ENCODE data around the gene MYH11. TPM values are rescaled to one million over a fixed set of nuclear protein-coding genes. Genes with fewer than 3 reads are reported as not detected.

The MYH11 gene
- total and polyA plus RNA-seq, 2 experiments from 2014 or later: 1.6 to 5.9 TPM

GRCh38 chr16:15749371-15749770, 107.5 kb downstream of the MYH11 start:
- Histone ChIP-seq H3K79me2 (replicated peaks; ENCODE audit: insufficient read depth) (no peaks in the 10 kb centered on the region), H2AFZ (no peak overlapping the region), H3K36me3 (ENCODE audit: insufficient read depth) (no peaks in the 10 kb centered on the region), H3K4me2 (no peak overlapping the region), H3K27me3 (ENCODE audit: insufficient read depth) (no peaks in the 10 kb centered on the region), H3K27ac (ENCODE audit: low read depth) (no peak overlapping the region), H3F3A (replicated peaks; ENCODE audit: low read depth) (no peaks in the 10 kb centered on the region), H3K4me3 (no peak overlapping the region), H3K4me1 (ENCODE audit: insufficient read depth) (no peaks in the 10 kb centered on the region), H4K20me1 (replicated peaks; ENCODE audit: insufficient read depth) (no peaks in the 10 kb centered on the region), H3K9me2 (ENCODE audit: insufficient read depth) (no peaks in the 10 kb centered on the region)
- DNase-seq (ENCODE audit: low spot score) (no peak), ATAC-seq (no peak)
- Mint-ChIP-seq H3K27me3 (ENCODE audit: insufficient read depth, low read depth, poor library complexity) (peaks cover 8% of the 10 kb centered on the region), H3K36me3 (ENCODE audit: low read depth) (no peaks in the 10 kb centered on the region), H3K4me1 (no peaks in the 10 kb centered on the region), H3K9me3 (no peaks in the 10 kb centered on the region; the same call in 2 of the 3 replicates), H3K27ac (no peak overlapping the region), H3K4me3 (no peak overlapping the region)
- TF ChIP-seq, protein P1, sequence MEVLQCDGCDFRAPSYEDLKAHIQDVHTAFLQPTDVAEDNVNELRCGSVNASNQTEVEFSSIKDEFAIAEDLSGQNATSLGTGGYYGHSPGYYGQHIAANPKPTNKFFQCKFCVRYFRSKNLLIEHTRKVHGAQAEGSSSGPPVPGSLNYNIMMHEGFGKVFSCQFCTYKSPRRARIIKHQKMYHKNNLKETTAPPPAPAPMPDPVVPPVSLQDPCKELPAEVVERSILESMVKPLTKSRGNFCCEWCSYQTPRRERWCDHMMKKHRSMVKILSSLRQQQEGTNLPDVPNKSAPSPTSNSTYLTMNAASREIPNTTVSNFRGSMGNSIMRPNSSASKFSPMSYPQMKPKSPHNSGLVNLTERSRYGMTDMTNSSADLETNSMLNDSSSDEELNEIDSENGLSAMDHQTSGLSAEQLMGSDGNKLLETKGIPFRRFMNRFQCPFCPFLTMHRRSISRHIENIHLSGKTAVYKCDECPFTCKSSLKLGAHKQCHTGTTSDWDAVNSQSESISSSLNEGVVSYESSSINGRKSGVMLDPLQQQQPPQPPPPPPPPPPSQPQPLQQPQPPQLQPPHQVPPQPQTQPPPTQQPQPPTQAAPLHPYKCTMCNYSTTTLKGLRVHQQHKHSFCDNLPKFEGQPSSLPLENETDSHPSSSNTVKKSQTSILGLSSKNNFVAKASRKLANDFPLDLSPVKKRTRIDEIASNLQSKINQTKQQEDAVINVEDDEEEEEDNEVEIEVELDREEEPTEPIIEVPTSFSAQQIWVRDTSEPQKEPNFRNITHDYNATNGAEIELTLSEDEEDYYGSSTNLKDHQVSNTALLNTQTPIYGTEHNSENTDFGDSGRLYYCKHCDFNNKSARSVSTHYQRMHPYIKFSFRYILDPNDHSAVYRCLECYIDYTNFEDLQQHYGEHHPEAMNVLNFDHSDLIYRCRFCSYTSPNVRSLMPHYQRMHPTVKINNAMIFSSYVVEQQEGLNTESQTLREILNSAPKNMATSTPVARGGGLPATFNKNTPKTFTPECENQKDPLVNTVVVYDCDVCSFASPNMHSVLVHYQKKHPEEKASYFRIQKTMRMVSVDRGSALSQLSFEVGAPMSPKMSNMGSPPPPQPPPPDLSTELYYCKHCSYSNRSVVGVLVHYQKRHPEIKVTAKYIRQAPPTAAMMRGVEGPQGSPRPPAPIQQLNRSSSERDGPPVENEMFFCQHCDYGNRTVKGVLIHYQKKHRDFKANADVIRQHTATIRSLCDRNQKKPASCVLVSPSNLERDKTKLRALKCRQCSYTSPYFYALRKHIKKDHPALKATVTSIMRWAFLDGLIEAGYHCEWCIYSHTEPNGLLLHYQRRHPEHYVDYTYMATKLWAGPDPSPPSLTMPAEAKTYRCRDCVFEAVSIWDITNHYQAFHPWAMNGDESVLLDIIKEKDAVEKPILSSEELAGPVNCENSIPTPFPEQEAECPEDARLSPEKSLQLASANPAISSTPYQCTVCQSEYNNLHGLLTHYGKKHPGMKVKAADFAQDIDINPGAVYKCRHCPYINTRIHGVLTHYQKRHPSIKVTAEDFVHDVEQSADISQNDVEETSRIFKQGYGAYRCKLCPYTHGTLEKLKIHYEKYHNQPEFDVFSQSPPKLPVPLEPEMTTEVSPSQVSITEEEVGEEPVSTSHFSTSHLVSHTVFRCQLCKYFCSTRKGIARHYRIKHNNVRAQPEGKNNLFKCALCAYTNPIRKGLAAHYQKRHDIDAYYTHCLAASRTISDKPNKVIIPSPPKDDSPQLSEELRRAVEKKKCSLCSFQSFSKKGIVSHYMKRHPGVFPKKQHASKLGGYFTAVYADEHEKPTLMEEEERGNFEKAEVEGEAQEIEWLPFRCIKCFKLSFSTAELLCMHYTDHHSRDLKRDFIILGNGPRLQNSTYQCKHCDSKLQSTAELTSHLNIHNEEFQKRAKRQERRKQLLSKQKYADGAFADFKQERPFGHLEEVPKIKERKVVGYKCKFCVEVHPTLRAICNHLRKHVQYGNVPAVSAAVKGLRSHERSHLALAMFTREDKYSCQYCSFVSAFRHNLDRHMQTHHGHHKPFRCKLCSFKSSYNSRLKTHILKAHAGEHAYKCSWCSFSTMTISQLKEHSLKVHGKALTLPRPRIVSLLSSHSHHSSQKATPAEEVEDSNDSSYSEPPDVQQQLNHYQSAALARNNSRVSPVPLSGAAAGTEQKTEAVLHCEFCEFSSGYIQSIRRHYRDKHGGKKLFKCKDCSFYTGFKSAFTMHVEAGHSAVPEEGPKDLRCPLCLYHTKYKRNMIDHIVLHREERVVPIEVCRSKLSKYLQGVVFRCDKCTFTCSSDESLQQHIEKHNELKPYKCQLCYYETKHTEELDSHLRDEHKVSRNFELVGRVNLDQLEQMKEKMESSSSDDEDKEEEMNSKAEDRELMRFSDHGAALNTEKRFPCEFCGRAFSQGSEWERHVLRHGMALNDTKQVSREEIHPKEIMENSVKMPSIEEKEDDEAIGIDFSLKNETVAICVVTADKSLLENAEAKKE (CRISPR knock-in tag; IDR thresholded peaks at IDR 0.05): no peak
- TF ChIP-seq ZNF114 (CRISPR knock-in tag; IDR thresholded peaks at IDR 0.05): no peak

GRCh38 chr16:15748654-15749053, 108.2 kb downstream of the MYH11 start:
- Mint-ChIP-seq H3K9me3 (no peaks in the 10 kb centered on the region; the same call in 2 of the 3 replicates), H3K4me3 (no peak overlapping the region), H3K36me3 (ENCODE audit: low read depth) (no peaks in the 10 kb centered on the region), H3K27ac (no peak overlapping the region), H3K27me3 (ENCODE audit: insufficient read depth, low read depth, poor library complexity) (peaks cover 8% of the 10 kb centered on the region), H3K4me1 (no peaks in the 10 kb centered on the region)
- Histone ChIP-seq H3F3A (replicated peaks; ENCODE audit: low read depth) (no peaks in the 10 kb centered on the region), H3K9me2 (ENCODE audit: insufficient read depth) (no peaks in the 10 kb centered on the region), H3K4me2 (no peak overlapping the region), H3K27me3 (ENCODE audit: insufficient read depth) (no peaks in the 10 kb centered on the region), H3K4me1 (ENCODE audit: insufficient read depth) (no peaks in the 10 kb centered on the region), H2AFZ (no peak overlapping the region), H3K79me2 (replicated peaks; ENCODE audit: insufficient read depth) (no peaks in the 10 kb centered on the region), H4K20me1 (replicated peaks; ENCODE audit: insufficient read depth) (no peaks in the 10 kb centered on the region), H3K27ac (ENCODE audit: low read depth) (no peak overlapping the region), H3K36me3 (ENCODE audit: insufficient read depth) (no peaks in the 10 kb centered on the region), H3K4me3 (no peak overlapping the region)
- DNase-seq (ENCODE audit: low spot score) (no peak), ATAC-seq (no peak)
- no peak for TF ChIP-seq JUNB (IDR thresholded peaks at IDR 0.05; ENCODE audit: unreplicated experiment)
- no peak for TF ChIP-seq CREB1 (CRISPR knock-in tag; IDR thresholded peaks at IDR 0.05; ENCODE audit: low read depth)
- TF ChIP-seq STAT1 (IDR thresholded peaks at IDR 0.05; ENCODE audit: unreplicated experiment): no peak
- no peak for TF ChIP-seq NANOG (IDR thresholded peaks at IDR 0.05; ENCODE audit: borderline replicate concordance)
- no peak for TF ChIP-seq EZH2phosphoT487 (IDR thresholded peaks at IDR 0.05; ENCODE audit: unreplicated experiment)
- no peak for TF ChIP-seq POLR2AphosphoS5 (IDR thresholded peaks at IDR 0.05; ENCODE audit: low read depth)
- TF ChIP-seq ZNF114 (CRISPR knock-in tag; IDR thresholded peaks at IDR 0.05): no peak
- no peak for TF ChIP-seq ETS1 (IDR thresholded peaks at IDR 0.05)
- TF ChIP-seq, protein P2, sequence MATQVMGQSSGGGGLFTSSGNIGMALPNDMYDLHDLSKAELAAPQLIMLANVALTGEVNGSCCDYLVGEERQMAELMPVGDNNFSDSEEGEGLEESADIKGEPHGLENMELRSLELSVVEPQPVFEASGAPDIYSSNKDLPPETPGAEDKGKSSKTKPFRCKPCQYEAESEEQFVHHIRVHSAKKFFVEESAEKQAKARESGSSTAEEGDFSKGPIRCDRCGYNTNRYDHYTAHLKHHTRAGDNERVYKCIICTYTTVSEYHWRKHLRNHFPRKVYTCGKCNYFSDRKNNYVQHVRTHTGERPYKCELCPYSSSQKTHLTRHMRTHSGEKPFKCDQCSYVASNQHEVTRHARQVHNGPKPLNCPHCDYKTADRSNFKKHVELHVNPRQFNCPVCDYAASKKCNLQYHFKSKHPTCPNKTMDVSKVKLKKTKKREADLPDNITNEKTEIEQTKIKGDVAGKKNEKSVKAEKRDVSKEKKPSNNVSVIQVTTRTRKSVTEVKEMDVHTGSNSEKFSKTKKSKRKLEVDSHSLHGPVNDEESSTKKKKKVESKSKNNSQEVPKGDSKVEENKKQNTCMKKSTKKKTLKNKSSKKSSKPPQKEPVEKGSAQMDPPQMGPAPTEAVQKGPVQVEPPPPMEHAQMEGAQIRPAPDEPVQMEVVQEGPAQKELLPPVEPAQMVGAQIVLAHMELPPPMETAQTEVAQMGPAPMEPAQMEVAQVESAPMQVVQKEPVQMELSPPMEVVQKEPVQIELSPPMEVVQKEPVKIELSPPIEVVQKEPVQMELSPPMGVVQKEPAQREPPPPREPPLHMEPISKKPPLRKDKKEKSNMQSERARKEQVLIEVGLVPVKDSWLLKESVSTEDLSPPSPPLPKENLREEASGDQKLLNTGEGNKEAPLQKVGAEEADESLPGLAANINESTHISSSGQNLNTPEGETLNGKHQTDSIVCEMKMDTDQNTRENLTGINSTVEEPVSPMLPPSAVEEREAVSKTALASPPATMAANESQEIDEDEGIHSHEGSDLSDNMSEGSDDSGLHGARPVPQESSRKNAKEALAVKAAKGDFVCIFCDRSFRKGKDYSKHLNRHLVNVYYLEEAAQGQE (IDR thresholded peaks at IDR 0.05; ENCODE audit: unreplicated experiment): no peak
